Endodermal cell (in vitro differentiated cells): ENCODE measurements around the gene KHDRBS2. TPM values are rescaled to one million over a fixed set of nuclear protein-coding genes. Genes with fewer than 3 reads are reported as not detected.
A peak's percentile ranks its signal among the peaks of the same experiment; 100 is the strongest.
"Not testable (repeated sequence)": the region's sequence is repeated elsewhere in the genome, so short reads cannot be mapped to it uniquely, and the experiment has no call there.

Experiments
- DNase-seq: peaks from one replicate; pipeline ENCODE4 v3.0.0-alpha.2; 2017
- H3K27ac ChIP-seq: 2 replicates; pipeline ENCODE4 v1.5.1; 2013; ENCODE audit warnings: mild to moderate bottlenecking, low read depth, low read length, moderate library complexity
- H3K27me3 ChIP-seq: 2 replicates; pipeline ENCODE4 v1.6.1; 2013; ENCODE audit warnings: mild to moderate bottlenecking, low read length, moderate library complexity; ENCODE audit not compliant: insufficient read depth, control insufficient read depth, poor library complexity, severe bottlenecking
- H3K36me3 ChIP-seq: 2 replicates; pipeline ENCODE4 v1.7.0; 2013; ENCODE audit warnings: mild to moderate bottlenecking, low read length, moderate library complexity; ENCODE audit not compliant: control insufficient read depth, insufficient read depth
- H3K4me1 ChIP-seq: one replicate; pipeline ENCODE4 v1.7.0; 2013; ENCODE audit warnings: low read length; ENCODE audit not compliant: control insufficient read depth, insufficient read depth
- H3K4me3 ChIP-seq: 2 replicates; pipeline ENCODE4 v1.5.1; 2013; ENCODE audit warnings: mild to moderate bottlenecking, low read length, moderate library complexity
- H3K9ac ChIP-seq: 2 replicates; pipeline ENCODE4 v1.6.1; 2013; ENCODE audit warnings: mild to moderate bottlenecking, low read length, moderate library complexity; ENCODE audit not compliant: poor library complexity, severe bottlenecking; ENCODE audit errors: extremely low read depth
- H3K9me3 ChIP-seq: 2 replicates; pipeline ENCODE4 v1.6.1; 2013; ENCODE audit warnings: mild to moderate bottlenecking, low read length, moderate library complexity; ENCODE audit not compliant: control insufficient read depth
- H3K27ac Mint-ChIP-seq: 2 replicates; pipeline ENCODE4 v1.8.0; 2020; ENCODE audit warnings: mixed read lengths
- H3K27me3 Mint-ChIP-seq: 2 replicates; pipeline ENCODE4 v1.8.0; 2021; ENCODE audit warnings: mild to moderate bottlenecking, mixed read lengths; ENCODE audit not compliant: insufficient read depth
- H3K36me3 Mint-ChIP-seq: 2 replicates; pipeline ENCODE4 v1.8.0; 2020; ENCODE audit warnings: low read depth, mixed read lengths
- H3K4me1 Mint-ChIP-seq: 2 replicates; pipeline ENCODE4 v1.8.0; 2020; ENCODE audit warnings: mixed read lengths
- H3K4me3 Mint-ChIP-seq: 2 replicates; pipeline ENCODE4 v1.8.0; 2020; ENCODE audit warnings: mild to moderate bottlenecking, moderate library complexity, mixed read lengths
- H3K9me3 Mint-ChIP-seq: 2 replicates; pipeline ENCODE4 v1.8.0; 2020; ENCODE audit warnings: mild to moderate bottlenecking, mixed read lengths
- WGBS, 2 experiments: methylation state at CpG; one replicate each; pipeline versions ENCODE4 v1.1.5 to v1.1.7; 2013; ENCODE audit warnings: missing lambda C conversion rate in 2 of 2, mixed read lengths in 1 of 2; ENCODE audit not compliant: insufficient coverage in 1 of 2, insufficient read length in 1 of 2; 5-methylcytosine and 5-hydroxymethylcytosine counted together
- total RNA-seq, 2 donors: library from RNA; stranded (reverse); fragmentation: NEBNext Ultra II Directional in 1 of 2; extraction: Animal tissue kit (Norgen Biotek cat#: 25700) in 1 of 2; gene quantifications; 2 replicates in 1 of 2; 3 replicates in 1 of 2; pipeline ENCODE4 v1.2.1, GENCODE V29; 2021
- TF ChIP-seq, protein P1 (sequence below): fragments of 200-600 bp; sonication (generic); conservative IDR thresholded peaks from 2 replicates; pipeline ENCODE4 v1.5.0; 2021; ENCODE audit warnings: antibody characterized with exemption, mild to moderate bottlenecking

The KHDRBS2 gene
- total RNA-seq, 2 donors from 2014 or later: 11.4 to 29.0 TPM

DNA sequence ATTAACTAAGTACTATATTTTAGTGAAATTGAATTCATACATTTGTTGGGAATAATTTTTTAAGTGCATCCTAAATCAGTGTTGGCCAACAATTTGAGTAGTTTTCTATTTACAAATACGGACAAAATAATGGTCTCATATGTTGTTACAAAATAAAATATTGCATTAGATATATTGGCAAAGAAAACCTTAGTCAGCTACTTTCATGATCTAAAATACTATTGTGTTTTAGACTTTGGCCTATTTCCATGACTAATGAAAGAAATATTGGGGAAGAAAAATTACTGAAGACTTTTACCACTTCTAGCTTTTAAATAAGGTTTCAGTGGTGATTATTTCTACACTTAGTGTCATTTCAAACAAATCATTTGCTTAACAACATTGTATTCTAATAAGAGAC, 498.0 kb downstream of the KHDRBS2 start:
- no peak overlapping the region for H3K27ac ChIP-seq
- Mint-ChIP-seq H3K27me3 (no peaks in the 10 kb centered on the region), H3K36me3 (no peaks in the 10 kb centered on the region), H3K27ac (no peak overlapping the region), H3K4me3 (no peak overlapping the region), H3K4me1 (no peaks in the 10 kb centered on the region), H3K9me3 (no peaks in the 10 kb centered on the region)
- no peaks in the 10 kb centered on the region for H3K36me3 ChIP-seq
- no peak overlapping the region for H3K9ac ChIP-seq
- TF ChIP-seq, protein P1, sequence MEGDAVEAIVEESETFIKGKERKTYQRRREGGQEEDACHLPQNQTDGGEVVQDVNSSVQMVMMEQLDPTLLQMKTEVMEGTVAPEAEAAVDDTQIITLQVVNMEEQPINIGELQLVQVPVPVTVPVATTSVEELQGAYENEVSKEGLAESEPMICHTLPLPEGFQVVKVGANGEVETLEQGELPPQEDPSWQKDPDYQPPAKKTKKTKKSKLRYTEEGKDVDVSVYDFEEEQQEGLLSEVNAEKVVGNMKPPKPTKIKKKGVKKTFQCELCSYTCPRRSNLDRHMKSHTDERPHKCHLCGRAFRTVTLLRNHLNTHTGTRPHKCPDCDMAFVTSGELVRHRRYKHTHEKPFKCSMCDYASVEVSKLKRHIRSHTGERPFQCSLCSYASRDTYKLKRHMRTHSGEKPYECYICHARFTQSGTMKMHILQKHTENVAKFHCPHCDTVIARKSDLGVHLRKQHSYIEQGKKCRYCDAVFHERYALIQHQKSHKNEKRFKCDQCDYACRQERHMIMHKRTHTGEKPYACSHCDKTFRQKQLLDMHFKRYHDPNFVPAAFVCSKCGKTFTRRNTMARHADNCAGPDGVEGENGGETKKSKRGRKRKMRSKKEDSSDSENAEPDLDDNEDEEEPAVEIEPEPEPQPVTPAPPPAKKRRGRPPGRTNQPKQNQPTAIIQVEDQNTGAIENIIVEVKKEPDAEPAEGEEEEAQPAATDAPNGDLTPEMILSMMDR: no peak
- WGBS, 2 experiments: no CpG with 5 or more reads among the region's 1 CpG
- no peaks in the 10 kb centered on the region for H3K27me3 ChIP-seq
- no peak overlapping the region for H3K4me3 ChIP-seq
- DNase-seq: no peak
- H3K9me3 ChIP-seq: no peaks in the 10 kb centered on the region
- no peaks in the 10 kb centered on the region for H3K4me1 ChIP-seq

GRCh38 chr6:61769446-61769845, 516.6 kb downstream of the KHDRBS2 start:
- not testable (repeated sequence) for H3K4me3 ChIP-seq, H3K9ac ChIP-seq, H3K4me3 Mint-ChIP-seq, H3K36me3 ChIP-seq, H3K4me1 ChIP-seq, H3K27ac Mint-ChIP-seq, H3K36me3 Mint-ChIP-seq, H3K27me3 Mint-ChIP-seq, H3K27ac ChIP-seq, H3K27me3 ChIP-seq, DNase-seq, H3K4me1 Mint-ChIP-seq
- 93 to 100% methylated on average over 1 to 11 of the region's 11 CpGs for WGBS, 2 experiments
- peaks cover 12% of the 10 kb centered on the region for H3K9me3 ChIP-seq
- peaks cover 50% of the 10 kb centered on the region for H3K9me3 Mint-ChIP-seq

GRCh38 chr6:61755739-61756138, 530.3 kb downstream of the KHDRBS2 start:
- no peak overlapping the region for H3K27ac ChIP-seq
- no peak for DNase-seq
- Mint-ChIP-seq H3K36me3 (no peaks in the 10 kb centered on the region), H3K9me3 (no peaks in the 10 kb centered on the region), H3K4me3 (no peak overlapping the region), H3K4me1 (peaks cover 3% of the 10 kb centered on the region), H3K27me3 (no peaks in the 10 kb centered on the region), H3K27ac (no peak overlapping the region)
- no CpG with 5 or more reads among the region's 1 CpG for WGBS, 2 experiments
- H3K36me3 ChIP-seq: no peaks in the 10 kb centered on the region
- TF ChIP-seq, protein P1: peak; percentile 26
- H3K4me1 ChIP-seq: peaks cover 3% of the 10 kb centered on the region
- no peaks in the 10 kb centered on the region for H3K9me3 ChIP-seq
- H3K4me3 ChIP-seq: no peak overlapping the region
- no peak overlapping the region for H3K9ac ChIP-seq
- H3K27me3 ChIP-seq: no peaks in the 10 kb centered on the region

DNA sequence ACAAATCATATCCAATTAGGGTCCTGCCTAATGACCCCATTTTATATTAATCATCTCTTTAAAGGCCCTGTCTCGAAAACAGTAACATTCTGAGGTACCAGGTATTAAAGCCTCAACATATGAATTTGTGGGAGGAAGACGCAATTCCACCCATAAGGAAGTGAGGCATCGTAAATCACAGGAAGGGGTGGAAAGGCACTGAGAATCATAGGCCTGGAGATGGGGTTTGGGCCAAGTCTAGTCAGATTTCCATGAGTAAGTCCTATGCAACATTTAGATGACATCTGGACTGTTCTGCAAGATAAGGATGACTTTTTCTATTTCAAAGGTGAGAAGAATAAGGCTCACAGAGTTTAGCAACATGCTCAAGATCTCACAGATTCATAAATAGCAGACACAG, 534.0 kb downstream of the KHDRBS2 start:
- no peaks in the 10 kb centered on the region for H3K4me1 Mint-ChIP-seq
- H3K27me3 ChIP-seq: no peaks in the 10 kb centered on the region

More for the DNA sequence above, 534.0 kb downstream of the KHDRBS2 start:
- Histone ChIP-seq H3K27ac (no peak overlapping the region), H3K9ac (no peak overlapping the region), H3K4me1 (no peaks in the 10 kb centered on the region), H3K4me3 (no peak overlapping the region), H3K36me3 (no peaks in the 10 kb centered on the region), H3K9me3 (no peaks in the 10 kb centered on the region)
- Mint-ChIP-seq H3K27me3 (no peaks in the 10 kb centered on the region), H3K27ac (no peak overlapping the region), H3K36me3 (peaks cover 1% of the 10 kb centered on the region), H3K4me3 (no peak overlapping the region), H3K9me3 (no peaks in the 10 kb centered on the region)
- WGBS, 2 experiments: 92 to 100% methylated on average over 3 of the region's 3 CpGs
- TF ChIP-seq, protein P1: no peak
- no peak for DNase-seq
